ENCODE measurements around the gene TFCP2L1.
A peak's percentile ranks its signal among the peaks of the same experiment; 100 is the strongest.
"Not testable (repeated sequence)": the region's sequence is repeated elsewhere in the genome, so short reads cannot be mapped to it uniquely, and the experiment has no call there.

Gene TFCP2L1

GRCh38 chr2:121284463-121285449 lies at the start of gene TFCP2L1:
TFCP2L1 (minus strand) TSS chr2:121285202; CDS start chr2:121285109, 93 bp downstream.
- DNase-seq (ENCODE audit: low read depth) = no peak
- no peak for TF ChIP-seq CTCF (conservative IDR thresholded peaks at IDR 0.05; ENCODE audit: low read depth, low read length)
- peak within 1 kb of the TSS; percentile 10 for H3K4me3 ChIP-seq (ENCODE audit: low read length)

GRCh38 chr2:121333834-121334558 lies 49.0 kb upstream of the TFCP2L1 start:
- H3K4me3 ChIP-seq (ENCODE audit: low read length) = no peak overlapping the region
- TF ChIP-seq CTCF (conservative IDR thresholded peaks at IDR 0.05; ENCODE audit: low read depth, low read length) = no peak
- no peak for DNase-seq (ENCODE audit: low read depth)

- TF ChIP-seq CTCF (conservative IDR thresholded peaks at IDR 0.05; ENCODE audit: low read depth, low read length) = no peak
- DNase-seq (ENCODE audit: low read depth) = no peak
- no peak overlapping the region for H3K4me3 ChIP-seq (ENCODE audit: low read length)
Measured at GRCh38 chr2:121333231-121333630, 48.2 kb upstream of the TFCP2L1 start.

GRCh38 chr2:121331324-121331723 lies 46.3 kb upstream of the TFCP2L1 start:
- not testable (repeated sequence) for DNase-seq (ENCODE audit: low read depth); H3K4me3 ChIP-seq (ENCODE audit: low read length)

- H3K4me3 ChIP-seq (ENCODE audit: low read length) = no peak overlapping the region
- no peak for TF ChIP-seq CTCF (conservative IDR thresholded peaks at IDR 0.05; ENCODE audit: low read depth, low read length)
- DNase-seq (ENCODE audit: low read depth) = no peak
Measured at GRCh38 chr2:121330921-121331320, 45.9 kb upstream of the TFCP2L1 start.

- no peak overlapping the region for H3K4me3 ChIP-seq (ENCODE audit: low read length)
- DNase-seq (ENCODE audit: low read depth) = no peak
- TF ChIP-seq CTCF (conservative IDR thresholded peaks at IDR 0.05; ENCODE audit: low read depth, low read length) = no peak
Measured at GRCh38 chr2:121329786-121330185, 44.8 kb upstream of the TFCP2L1 start.

- no peak for TF ChIP-seq CTCF (conservative IDR thresholded peaks at IDR 0.05; ENCODE audit: low read depth, low read length)
Measured at GRCh38 chr2:121326628-121327027, 41.6 kb upstream of the TFCP2L1 start.

More at GRCh38 chr2:121326628-121327027, 41.6 kb upstream of the TFCP2L1 start:
- no peak for DNase-seq (ENCODE audit: low read depth)
- no peak overlapping the region for H3K4me3 ChIP-seq (ENCODE audit: low read length)

All from retinal pigment epithelial cell (primary cell).